Lower leg skin (tissue), 4 donors: ENCODE measurements around the gene KMT5B. TPM values are rescaled to one million over a fixed set of nuclear protein-coding genes. Genes with fewer than 3 reads are reported as not detected.

Experiments used
- DNase-seq, 2 donors: peaks; one replicate each; pipeline ENCODE4 v3.0.0-alpha.2; 2019; ENCODE audit warnings: low spot score in 2 of 2
- H3K4me3 ChIP-seq: fragments of 200-600 bp; sonication (generic); 2 replicates; pipeline ENCODE4 v1.5.1; 2017; ENCODE audit warnings: mild to moderate bottlenecking, low read depth; ENCODE audit not compliant: poor library complexity, severe bottlenecking
- CTCF ChIP-seq, 3 donors: fragments of 450-650 bp; IDR thresholded peaks; one replicate each; pipeline ENCODE4 v1.5.1; 2016; ENCODE audit warnings: antibody characterized with exemption in 3 of 3, mild to moderate bottlenecking in 3 of 3, moderate library complexity in 2 of 3
- POLR2A ChIP-seq, 2 donors: fragments of 450-650 bp; IDR thresholded peaks; one replicate each; pipeline ENCODE4 v1.6.1; 2016 to 2017; ENCODE audit warnings: antibody characterized with exemption in 2 of 2, mild to moderate bottlenecking in 1 of 2, moderate library complexity in 1 of 2
- WGBS, 2 donors: methylation state at CpG; one replicate each; pipeline ENCODE4 v1.1.5; 2018; 5-methylcytosine and 5-hydroxymethylcytosine counted together
- intact Hi-C: fragments of 100-400 bp; cut with DNase I; formaldehyde crosslinking; loops from one replicate; pipeline ENCODE4 v1.15.0; 2023; ENCODE audit warnings: low total_unique reads
- total RNA-seq, 4 donors: library from RNA; depleted of rRNA; stranded (reverse); fragments of >200 nt; gene quantifications; one replicate each; pipeline ENCODE4 v1.1.0, GENCODE V29; 2016

Gene KMT5B
- total RNA-seq, 4 donors from 2014 or later: 26.3 to 34.9 (median 34.0) TPM

- DNase-seq: peak in 1 of 2 donors; percentile 77
- H3K4me3 ChIP-seq: no peak overlapping the region
- WGBS, 2 donors: 86 to 89% methylated on average over 15 of the region's 15 CpGs
- TF ChIP-seq POLR2A (IDR thresholded peaks at IDR 0.05) (no peak), CTCF (IDR thresholded peaks at IDR 0.05) (no peak)
- intact Hi-C loops: loop anchor here (2.0 kb wide), 2 partner anchors 39 to 125 kb away; no protein-coding TSS in a partner anchor
These were observed 46.2 kb upstream of the KMT5B start for GRCh38 chr11:68259122-68259959.

- 77 to 79% methylated on average over 13 of the region's 13 CpGs for WGBS, 2 donors
- intact Hi-C loops: loop anchor here (2.0 kb wide), 2 partner anchors 40 to 126 kb away; no protein-coding TSS in a partner anchor
- no peak for DNase-seq
- H3K4me3 ChIP-seq: no peak overlapping the region
- TF ChIP-seq CTCF (IDR thresholded peaks at IDR 0.05) (no peak), POLR2A (IDR thresholded peaks at IDR 0.05) (no peak)
These were observed 45.3 kb upstream of the KMT5B start for GRCh38 chr11:68258363-68258765.

- intact Hi-C loops: loop anchor here (2.0 kb wide), 2 partner anchors 41 to 127 kb away; no protein-coding TSS in a partner anchor
- peak; percentile 95 to 99 for DNase-seq
- peak in 1 of 3 donors; percentile 78 for TF ChIP-seq CTCF (IDR thresholded peaks at IDR 0.05)
- TF ChIP-seq POLR2A (IDR thresholded peaks at IDR 0.05): no peak
- WGBS, 2 donors: 36 to 37% methylated on average over 22 of the region's 22 CpGs
- no peak overlapping the region for H3K4me3 ChIP-seq
These were observed 44.6 kb upstream of the KMT5B start for GRCh38 chr11:68257477-68258362.

- 63 to 65% methylated on average over 9 of the region's 9 CpGs for WGBS, 2 donors
- H3K4me3 ChIP-seq: no peak overlapping the region
- DNase-seq: peak in 1 of 2 donors; percentile 72
- no peak for TF ChIP-seq CTCF (IDR thresholded peaks at IDR 0.05)
- intact Hi-C loops: no loop called here
These were observed 43.2 kb upstream of the KMT5B start for GRCh38 chr11:68256331-68256741.

- WGBS, 2 donors: 58 to 81% methylated on average over 13 of the region's 13 CpGs
- peak in 1 of 2 donors; percentile 57 for DNase-seq
- H3K4me3 ChIP-seq: no peak overlapping the region
- intact Hi-C loops: no loop called here
- TF ChIP-seq CTCF (IDR thresholded peaks at IDR 0.05) (no peak), POLR2A (IDR thresholded peaks at IDR 0.05) (no peak)
These were observed 42.4 kb upstream of the KMT5B start for GRCh38 chr11:68255526-68255925.
